ENCODE results near the gene PNPO.

The PNPO gene

GRCh38 chr17:47913050-47913449 is 28.3 kb upstream of the PNPO start:
- no peak for TF ChIP-seq CTCF (IDR thresholded peaks at IDR 0.05)

- TF ChIP-seq CTCF (IDR thresholded peaks at IDR 0.05) = no peak
These were observed 26.9 kb upstream of the PNPO start for GRCh38 chr17:47914306-47914948.

- TF ChIP-seq CTCF (IDR thresholded peaks at IDR 0.05) = no peak
These were observed 25.5 kb upstream of the PNPO start for GRCh38 chr17:47915776-47916398.

- no peak for TF ChIP-seq CTCF (IDR thresholded peaks at IDR 0.05)
These were observed 24.7 kb upstream of the PNPO start for GRCh38 chr17:47916489-47917208.

- TF ChIP-seq CTCF (IDR thresholded peaks at IDR 0.05) = no peak
These were observed 23.8 kb upstream of the PNPO start for GRCh38 chr17:47917581-47917980.

GRCh38 chr17:47918006-47918405 is 23.4 kb upstream of the PNPO start:
- TF ChIP-seq CTCF (IDR thresholded peaks at IDR 0.05) = no peak

- no peak for TF ChIP-seq CTCF (IDR thresholded peaks at IDR 0.05)
These were observed 22.4 kb upstream of the PNPO start for GRCh38 chr17:47918991-47919390.
